ENCODE measurements around the gene CDH4.

CDH4 gene

GRCh38 chr20:61819921-61820825 is 568.1 kb downstream of the CDH4 start:
- DNase-seq (ENCODE audit: low read depth) = no peak

DNA sequence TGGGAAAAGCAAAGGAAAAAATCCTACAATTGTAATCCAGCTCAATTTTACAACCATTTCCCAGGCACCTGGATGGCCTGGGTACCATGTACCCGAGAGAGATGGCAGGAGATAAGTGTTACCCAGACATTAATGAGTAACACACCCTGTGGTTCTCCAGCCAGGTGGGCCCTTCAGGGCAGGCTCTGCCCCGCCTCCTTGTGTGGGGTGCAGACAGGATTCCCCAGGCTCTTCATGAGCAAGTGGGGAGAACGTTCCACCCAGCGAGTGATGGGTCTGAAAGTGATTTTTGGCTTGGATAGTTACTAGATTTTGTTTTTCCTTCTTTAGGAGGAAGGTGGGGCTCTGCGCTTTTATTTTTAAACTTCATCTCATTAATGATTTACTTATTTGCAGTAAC is 569.7 kb downstream of the CDH4 start:
- DNase-seq (ENCODE audit: low read depth) = no peak

DNA sequence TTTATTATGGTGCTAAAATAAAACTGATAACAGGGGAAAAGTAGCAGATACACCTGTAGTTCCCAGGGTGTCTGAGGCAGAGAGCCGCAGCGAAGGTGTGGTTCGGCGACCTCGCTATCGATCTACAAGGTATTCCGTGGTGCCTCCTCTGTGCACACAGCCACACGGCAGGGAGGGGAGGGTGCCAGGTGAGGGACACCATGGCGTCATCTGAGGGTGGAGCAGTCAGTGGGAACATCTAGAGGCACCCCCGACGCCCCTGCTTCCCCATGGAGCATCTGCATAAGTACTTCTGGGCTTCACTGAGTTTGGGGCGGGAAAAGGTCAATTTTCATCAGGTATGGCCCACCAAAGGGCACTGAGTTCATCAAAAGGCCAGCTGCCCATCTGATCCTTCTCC is 570.3 kb downstream of the CDH4 start:
- DNase-seq (ENCODE audit: low read depth) = no peak

DNA sequence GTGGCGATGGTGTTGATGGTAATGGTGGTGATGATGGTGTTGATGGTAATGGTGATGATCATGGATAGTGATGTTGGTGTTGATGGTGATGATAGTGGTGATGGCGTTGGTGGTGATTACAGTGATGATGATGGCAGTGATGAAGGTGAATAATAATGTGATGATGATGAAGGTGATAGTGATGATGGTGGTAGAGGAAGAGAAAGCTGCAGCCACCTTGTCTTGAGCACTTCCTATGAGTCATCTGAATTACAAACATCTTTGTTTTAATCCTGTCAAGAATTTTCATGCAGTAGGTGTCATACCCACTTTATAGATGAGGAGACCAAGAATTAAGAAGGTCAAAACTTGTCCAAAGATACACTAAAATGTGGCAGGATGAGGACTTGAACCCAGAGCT is 571.2 kb downstream of the CDH4 start:
- no peak for DNase-seq (ENCODE audit: low read depth)

DNA sequence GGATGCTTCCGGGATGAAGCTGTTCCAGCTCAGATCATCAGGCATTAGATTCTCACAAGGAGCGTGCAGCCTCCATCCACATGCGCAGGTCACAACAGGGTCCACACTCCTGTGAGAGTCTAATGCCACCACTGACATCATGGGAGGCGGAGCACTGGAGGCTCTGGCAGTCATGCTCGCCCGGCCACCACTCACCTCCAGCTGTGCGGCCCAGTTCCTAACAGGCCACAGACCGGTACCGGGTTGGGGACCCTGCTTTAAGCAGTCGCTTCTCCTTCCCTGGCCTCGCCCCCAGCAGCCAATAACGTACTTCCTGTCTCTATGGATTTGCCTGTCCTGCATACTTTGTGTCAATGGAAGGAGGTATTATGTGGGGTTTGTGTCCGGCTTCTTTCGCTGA is 576.8 kb downstream of the CDH4 start:
- DNase-seq (ENCODE audit: low read depth) = no peak

- DNase-seq (ENCODE audit: low read depth) = no peak
These were observed 577.5 kb downstream of the CDH4 start for GRCh38 chr20:61829526-61829925.

DNA sequence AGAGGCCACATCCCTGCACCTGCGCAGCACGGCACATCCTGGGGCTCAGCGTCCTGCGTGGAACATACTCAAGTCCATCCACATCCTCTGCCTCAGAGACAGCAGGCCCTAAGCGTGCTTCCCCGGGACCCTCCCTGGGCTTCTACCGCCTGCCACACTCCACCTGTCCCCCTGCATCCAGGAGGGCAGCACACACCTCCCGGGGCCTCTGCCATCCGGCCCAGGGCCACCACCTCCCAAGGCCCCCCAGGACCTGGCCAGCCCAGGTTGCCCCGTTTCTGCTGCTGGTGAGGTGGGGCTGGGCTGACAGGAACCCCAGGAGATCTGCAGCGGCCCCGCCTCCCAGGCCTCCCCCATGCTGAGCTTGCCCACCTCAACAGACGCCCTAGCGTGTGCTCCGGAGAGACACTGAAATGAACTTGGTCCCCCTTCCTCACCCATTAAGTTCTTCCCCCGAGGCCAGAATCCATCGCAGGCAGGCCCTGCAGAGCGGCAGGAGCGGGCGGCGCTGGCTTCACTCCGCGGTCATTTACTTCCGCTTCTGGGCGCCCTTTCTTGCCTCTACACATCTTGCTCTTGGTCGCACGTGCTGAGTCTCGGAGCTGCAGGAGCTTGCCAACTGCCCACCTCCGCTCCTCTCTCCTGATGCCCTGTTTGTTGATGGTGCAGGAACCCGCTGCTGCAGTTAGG is 578.3 kb downstream of the CDH4 start:
- no peak for DNase-seq (ENCODE audit: low read depth)

DNA sequence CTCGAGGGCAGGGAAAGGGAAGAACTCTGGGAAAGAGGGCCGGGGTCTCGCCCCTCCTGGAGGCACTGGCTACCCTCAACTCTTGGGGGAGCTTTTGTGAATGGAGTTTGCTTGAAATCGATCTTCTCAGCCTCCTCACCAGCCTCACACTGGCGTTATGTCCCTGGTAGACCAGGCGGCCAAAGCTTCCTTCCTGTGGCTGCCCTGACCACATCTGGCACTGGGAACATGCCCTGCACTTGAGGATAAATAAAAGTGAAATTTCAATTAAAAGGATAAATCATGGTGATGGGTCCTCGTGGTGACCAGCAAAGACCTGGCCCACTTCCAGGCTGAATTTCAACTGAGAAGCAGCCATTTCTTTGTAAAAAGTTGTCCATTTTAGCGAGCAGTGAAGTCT is 578.9 kb downstream of the CDH4 start:
- DNase-seq (ENCODE audit: low read depth) = no peak

GRCh38 chr20:61832181-61832580 is 580.1 kb downstream of the CDH4 start:
- no peak for DNase-seq (ENCODE audit: low read depth)

GRCh38 chr20:61833807-61834610 is 581.9 kb downstream of the CDH4 start:
- no peak for DNase-seq (ENCODE audit: low read depth)

- no peak for DNase-seq (ENCODE audit: low read depth)
These were observed 583.2 kb downstream of the CDH4 start for GRCh38 chr20:61835301-61835700.

DNA sequence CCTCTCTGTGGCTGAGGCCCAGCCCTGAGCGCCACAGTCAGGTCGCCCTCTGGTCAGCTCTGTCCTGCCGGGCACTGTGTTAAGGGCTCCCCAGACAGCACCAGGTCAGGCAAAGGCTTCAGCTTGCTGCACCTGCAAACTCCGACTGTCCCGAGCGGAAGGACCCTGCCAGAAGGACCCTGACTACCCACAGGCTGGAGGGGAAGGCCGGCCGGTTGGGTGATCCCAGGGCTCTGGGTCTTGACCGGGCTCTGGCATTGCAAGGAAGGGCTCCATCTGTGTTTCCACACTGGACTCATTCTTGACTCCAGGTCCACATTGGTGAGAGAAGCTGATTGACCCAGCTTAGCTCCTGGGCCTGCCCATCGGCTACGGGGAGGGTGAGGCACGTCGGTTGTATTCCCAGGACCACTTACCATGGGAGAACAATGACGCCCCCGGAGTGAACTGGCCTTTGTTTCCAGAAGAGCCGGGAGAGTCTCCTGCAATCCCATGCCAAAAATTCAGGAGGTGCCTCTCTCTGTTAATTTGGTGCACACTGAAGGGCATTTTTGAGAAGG is 583.8 kb downstream of the CDH4 start:
- no peak for DNase-seq (ENCODE audit: low read depth)

DNA sequence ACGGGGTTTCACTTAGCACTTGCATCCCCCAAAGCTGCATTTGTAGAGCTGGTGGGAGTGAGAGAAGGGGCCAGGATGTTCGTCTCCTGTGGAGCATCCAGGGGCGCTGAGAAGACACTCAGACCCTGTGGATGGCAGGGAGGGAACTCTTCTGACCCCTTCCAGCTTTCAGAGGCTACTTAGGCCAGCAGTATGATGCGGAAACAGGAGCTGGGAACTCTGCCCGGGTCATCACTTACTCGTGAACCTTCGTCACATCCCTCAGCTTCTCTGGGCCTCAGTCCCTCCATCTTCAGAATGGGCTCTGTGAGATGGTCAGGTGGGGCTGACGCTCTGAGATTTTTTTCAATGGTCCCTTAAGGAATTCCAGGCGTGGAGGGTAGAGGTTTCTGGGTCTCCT is 585.1 kb downstream of the CDH4 start:
- no peak for DNase-seq (ENCODE audit: low read depth)

- DNase-seq (ENCODE audit: low read depth) = no peak
These were observed 587.3 kb downstream of the CDH4 start for GRCh38 chr20:61839223-61839911.

DNA sequence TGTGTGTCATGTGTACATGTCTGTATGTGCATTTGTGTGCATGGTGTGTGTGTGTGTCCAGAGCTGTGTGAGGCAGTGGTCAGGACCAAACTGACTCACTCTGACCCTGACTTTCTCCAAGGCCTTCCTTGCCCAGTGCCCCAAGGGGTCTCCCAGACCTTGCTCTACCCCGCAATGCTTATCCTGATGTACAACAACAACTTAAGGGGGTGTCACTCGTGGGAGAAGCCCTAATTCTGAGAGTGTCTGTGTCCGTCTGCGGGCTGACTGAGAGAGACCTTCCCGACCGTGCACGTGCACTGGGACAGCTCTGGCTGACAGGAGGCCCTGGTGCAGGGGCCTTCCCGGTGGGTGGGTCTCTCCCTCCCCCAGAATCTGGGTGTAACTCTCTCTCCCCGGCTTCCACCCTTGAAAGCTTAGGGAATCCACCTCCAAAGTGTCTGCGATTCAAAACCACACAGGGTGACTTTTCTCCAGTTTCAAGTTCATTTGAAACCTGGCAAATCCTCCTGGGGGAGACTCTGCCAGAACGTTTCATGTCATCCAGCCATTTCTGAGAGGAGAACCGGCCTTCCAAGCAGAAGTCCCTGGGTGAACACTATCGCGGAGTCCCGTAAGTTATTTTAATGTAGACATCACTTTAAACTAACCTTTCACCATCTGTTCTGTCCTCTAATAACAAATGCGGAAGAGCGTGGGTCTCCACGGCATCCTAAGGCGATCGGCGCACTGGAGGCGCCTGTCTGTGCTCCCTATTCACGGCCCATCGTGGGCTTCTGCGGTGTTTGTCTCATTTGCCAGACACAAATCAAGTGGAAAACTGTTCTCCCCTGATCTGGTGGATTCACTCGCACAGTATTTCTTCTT is 588.1 kb downstream of the CDH4 start:
- DNase-seq (ENCODE audit: low read depth) = no peak

DNA sequence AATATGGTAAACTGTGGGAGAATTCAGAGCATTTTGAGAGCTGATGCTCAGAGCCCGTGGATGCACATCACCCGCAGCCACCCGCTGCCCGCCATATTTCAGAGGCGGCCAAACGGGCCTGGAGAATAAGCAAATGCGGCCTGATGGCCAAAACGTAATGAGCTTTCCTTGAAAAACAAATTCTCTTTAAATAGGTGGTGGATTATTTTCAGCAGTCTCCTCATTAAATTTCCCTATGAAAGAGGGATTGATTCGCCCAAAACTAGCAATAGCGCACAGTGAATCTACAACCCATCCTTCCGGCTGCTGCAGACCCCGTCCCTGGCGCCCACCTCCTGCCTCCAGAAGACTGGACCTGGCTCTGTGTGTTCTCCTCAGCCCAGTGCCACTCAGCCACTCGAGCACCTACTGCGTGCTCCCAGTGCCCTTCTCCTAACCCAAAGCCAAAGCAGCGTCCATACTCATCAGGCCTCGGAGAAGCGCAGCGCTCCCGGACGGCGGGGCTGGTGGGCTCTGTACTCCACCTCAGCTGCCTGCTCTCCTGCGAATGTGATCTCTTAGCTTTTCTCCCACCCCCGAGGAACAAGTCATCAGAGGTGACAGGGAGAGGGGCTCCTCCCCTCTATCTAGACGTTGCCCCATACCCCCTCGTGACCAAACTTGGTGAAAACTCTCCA is 588.9 kb downstream of the CDH4 start:
- DNase-seq (ENCODE audit: low read depth) = no peak

DNA sequence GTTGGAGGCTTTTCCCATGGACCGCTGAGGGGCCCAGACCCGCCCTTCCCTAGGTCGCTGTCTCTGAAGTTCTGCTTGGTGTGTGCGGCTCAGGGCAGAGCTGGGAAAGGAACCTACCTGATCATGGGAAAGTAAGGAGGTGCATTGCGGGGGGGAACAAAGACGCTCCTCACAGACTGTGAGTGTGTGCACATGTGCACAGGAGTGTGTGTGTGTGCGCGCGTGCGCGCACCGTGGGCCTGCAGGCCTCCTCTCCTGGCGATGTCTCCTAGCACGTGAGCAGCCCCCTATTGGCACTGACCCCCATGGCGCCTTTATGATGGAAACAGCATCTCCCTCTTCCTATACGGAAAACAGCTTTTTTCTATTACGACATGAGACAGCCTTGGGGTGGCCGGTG is 589.5 kb downstream of the CDH4 start:
- DNase-seq (ENCODE audit: low read depth) = no peak

- DNase-seq (ENCODE audit: low read depth) = no peak
These were observed 589.9 kb downstream of the CDH4 start for GRCh38 chr20:61841966-61842365.

- DNase-seq (ENCODE audit: low read depth) = no peak
These were observed 592.6 kb downstream of the CDH4 start for GRCh38 chr20:61844621-61845020.

DNA sequence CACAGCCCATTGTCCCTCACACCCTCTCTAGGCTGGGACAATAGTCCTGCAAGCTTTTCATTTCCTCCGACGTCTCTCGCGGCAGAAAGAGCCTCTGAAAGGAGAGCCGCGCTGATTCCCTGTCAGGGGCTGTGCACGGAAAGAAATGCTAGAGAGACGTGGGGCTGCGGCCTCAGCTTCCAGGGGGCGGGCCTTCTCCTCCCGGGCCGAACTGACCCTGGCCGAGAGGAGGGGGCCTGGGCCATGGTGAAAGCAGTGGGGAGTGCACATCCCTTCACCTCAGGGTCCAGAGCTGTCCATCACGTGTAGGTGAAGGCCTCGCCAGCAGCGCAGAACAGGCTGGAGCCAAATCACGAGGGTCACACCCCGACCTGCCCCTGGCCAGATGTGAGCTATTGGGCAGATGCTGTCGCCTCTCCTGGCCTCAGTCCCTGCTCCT is 593.2 kb downstream of the CDH4 start:
- no peak for DNase-seq (ENCODE audit: low read depth)

All from activated T-cell treated with anti-CD3 and anti-CD28 coated beads for 48 hours (primary cell).